Activated T-cell treated with anti-CD3 and anti-CD28 coated beads for 4 hours (primary cell): ENCODE data around the gene KCTD5.
"Not testable (repeated sequence)": the region's sequence is repeated elsewhere in the genome, so short reads cannot be mapped to it uniquely, and the experiment has no call there.

Experiments used
- DNase-seq: peaks from one replicate; pipeline ENCODE4 v3.0.0-alpha.2; 2020

KCTD5 gene

DNA sequence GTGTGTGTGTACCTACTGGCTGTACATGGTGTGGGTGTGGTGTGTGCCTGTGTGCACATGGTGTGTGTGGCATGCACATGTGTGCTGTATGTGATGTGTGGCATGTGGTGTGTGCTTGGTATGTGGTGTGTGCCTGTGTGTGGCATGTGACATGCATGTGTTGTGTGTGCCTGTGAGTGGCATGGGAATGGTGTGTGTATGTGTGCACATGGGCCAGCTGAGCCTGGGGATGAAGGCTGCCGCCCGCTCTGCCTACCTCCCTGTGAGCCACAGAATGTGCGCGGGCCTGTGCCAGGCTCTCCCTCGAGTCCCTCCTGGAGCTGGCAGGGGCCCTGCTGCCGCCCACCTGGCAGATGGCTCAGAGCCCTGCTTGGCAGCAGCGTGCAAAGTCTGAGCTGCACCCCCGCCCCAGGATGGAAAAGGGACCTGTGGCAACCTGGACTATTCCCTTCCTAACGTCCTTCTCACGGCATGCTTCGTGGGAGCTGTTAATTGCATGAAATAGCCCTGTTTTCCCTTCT is 28.4 kb downstream of the KCTD5 start:
- DNase-seq = no peak

DNA sequence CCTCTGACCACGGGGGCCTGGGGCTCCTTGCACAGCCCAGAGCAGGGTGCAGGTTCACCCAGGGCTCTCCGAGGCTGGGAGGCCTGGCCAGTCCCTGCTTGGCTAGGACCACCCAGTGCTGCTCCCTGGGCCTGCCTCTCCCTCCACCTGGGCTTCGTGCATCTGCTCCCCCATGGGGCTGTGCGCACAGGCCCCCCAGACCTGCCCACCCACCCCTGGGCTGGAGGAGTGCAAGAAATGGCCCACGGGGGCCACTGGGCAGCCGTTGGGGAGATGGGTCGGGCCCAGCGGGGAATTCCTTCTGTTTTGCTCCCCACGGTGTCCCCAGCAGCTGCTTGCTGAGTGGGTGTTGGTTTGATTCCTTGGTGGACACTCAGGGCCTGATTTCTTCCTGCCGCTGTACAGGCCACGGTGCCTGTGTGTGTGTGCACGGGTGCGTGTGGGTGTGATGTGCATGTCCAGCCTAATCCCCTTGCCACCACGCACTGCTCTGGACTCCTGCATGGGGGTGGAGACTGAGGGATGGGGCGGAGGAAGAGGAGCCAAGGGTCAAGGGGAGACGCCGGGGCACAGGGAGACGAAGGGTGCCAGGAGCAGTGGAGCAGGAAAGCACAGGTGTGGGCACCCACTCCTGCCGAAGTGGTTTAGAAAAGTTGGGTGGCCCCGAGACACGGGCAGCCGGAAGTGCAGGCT is 29.2 kb downstream of the KCTD5 start:
- DNase-seq = no peak

DNA sequence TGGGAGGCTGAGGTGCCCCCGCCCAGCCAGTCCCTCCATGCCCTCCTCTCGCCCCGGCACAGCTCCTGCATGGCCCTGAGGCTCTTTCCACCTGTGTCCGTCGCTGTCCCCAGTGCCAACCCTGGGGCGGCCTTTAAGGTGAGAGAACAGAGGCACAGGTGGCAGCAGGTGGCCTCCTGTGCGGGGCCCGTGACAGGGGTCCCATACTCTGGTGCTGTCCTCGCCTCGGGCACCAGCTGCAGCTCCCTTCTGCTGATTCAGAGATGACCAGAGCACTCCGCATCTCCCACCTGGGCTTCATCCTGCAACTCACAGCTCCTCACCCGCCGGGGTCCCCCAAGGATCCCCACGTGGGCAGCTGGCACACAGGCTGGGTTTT is 29.7 kb downstream of the KCTD5 start:
- no peak for DNase-seq

DNA sequence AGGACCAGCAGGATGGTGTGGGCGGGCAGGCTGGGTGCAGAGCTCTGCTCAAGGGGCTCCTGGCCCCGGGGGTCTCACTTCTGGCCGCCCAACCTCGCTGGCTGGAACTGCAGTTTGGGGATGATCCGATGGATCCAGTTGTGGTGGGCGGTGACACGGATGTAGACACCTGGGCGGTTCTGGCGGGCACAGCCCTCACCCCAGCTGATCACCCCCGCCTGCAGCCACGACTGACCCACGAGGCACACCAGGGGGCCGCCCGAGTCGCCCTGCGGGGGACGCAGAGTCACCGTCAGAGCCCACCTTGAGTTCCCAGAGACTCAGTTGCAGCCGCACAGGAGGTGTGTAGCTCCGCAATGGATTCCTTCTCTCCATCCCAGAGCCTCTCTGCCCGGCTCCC is 30.2 kb downstream of the KCTD5 start:
- no peak for DNase-seq

DNA sequence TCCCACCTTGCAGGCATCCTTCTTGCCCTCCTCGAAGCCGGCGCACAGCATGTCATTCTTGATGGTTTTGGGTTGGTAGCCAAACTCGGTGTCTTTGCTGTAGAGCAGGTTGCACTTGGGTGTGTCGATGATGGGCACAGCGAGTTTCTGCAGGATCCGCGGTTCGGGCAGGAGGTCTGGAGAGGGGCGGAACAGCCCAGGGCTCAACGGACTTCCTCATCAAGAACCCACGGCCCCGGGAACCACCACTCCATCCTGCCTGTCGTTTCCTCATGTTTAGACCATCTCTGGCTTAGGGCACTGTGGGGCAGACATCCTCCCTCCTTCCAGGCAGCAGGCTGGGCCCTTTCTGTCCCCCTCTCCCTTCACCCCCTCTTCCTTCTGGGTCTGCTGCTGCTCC is 31.2 kb downstream of the KCTD5 start:
- no peak for DNase-seq

DNA sequence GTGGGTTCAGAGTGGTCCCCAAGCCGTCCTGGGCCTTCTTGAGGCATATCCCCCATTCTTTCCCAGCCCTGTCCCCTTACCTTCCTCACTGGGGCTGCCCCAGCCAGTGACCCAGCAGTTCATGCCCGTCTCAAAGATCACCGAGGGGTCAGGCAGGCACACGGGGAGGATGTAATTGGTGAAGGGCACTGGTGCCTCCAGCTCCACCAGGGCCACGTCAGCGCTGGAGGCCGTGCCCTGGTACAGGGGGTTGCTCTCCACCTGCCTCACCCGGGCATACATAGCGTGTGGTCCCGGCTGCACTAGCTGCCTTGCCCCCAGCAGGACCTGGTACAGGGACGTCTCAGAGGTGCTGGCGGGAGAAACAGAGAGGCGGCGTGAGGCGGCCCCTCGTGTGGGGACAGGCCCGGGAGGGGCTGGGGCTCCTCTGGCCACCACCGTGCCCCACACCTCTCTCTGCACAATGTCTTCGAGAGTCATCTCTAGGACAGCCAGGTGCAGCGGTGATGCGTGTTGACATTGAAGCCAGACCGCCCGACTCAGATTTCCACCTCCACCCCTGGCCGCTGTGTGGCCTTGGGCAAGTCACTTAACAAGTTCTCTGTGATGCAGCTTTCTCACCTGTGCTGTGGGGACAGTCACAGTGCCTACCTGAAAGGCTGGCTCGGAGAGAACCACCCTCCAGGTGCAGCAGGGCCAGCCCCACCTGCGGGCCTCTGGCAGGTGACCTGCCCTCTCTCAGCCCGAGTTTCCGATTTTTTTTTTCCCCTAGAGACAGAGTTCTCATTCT is 31.9 kb downstream of the KCTD5 start:
- DNase-seq = no peak

DNA sequence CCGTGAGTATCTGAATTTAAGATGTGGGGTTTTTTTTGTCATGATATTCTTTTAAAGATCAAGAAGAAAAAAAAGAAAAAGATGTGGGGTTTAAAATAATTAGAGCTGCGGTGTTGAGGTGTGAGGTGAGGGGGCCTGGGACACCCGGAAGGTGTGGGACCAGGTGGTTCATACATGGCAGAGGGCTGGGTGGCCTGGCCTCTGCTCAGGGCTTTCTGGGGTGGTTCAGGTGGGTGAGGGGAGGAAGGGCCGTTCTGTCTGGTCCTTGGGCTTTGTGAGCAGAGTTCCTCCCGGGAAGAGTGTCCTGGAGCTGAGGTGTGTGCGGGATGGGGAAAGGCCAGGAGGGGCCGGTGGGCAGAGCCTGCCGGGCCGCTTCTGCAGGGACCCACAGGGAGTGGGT is 32.7 kb downstream of the KCTD5 start:
- DNase-seq = no peak

DNA sequence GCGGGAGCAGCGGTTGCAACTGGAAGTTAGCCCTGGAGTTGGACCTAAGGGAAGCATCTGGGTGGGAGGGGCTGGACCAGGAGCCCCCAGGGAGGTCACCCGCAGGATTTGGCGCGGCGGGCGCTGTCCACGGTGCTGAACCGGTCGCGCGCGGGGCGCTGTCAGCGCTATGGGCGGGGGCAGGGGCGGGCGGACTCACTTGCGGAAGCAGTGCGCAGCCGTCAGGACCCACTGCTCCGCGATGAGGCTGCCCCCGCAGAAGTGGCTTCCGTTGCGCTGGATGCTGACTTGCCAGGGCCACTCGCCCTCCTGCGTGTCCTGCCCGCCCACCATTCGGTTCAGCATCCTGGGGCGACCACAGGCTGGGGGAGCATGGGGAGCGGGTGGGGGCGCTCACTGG is 33.2 kb downstream of the KCTD5 start:
- DNase-seq = peak; percentile 71

DNA sequence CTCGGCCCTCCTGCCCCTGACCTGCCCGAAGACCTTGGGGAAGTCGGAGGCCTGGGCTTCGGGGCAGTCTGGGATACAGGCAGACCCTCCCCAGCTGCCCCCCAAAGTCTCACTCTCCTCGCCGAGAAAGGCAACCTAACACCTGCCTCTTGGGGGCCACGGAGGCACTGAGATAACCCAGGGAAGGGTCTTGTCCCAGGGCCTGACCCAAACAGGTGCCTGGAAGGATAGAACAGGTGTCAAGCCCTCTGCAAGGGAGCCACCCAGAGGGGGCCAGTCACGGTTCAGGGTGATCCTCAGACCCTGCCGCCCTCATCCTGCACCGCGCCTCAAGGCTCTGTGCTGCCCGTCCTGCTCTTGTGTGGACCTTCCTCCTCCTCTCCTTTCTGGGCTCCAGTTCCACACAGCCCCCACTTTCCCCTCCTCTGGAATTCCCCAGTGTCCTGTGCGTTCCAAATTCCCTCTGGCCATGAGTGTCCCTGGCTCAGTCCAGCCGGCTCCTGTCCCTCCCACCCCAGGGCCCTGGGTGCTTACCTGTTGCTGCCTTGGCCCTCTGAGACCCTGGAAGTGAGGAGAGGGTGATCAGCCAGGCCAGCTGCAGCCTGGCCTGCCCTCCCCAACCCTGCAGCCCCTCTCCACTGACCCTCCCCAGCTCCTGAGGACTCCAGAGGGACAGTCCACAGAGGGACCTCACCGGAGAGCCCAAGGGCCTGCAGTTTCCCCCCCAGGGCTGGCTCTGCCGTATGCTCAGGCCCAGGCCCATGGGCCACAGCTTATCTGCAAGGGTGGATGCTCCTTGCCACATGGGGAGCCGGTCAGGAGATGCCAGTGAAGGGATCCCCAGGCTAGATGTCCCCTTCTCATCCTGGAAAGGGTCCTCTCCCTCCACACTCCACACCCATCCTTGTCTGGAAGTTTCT is 33.9 kb downstream of the KCTD5 start:
- DNase-seq = no peak

DNA sequence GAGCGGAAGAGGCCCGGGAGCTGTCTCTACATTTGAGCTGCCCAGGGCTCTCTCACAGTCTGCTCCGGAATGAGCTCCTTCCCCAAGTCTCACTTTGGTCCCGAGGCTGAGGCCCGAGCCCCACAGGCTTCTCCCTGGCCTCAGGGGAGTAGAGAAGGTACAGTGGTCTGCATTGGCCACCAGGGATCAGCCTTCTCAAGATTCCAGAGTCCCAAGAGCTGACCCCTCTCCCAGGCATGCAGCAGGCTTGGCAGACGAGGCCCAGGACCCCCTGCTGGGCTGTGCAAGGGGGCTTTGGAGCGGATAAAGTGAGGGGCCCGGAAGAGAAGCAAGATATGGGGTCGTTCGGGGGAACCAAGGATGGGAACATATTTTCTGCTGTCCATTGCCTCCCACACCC is 34.6 kb downstream of the KCTD5 start:
- no peak for DNase-seq

DNA sequence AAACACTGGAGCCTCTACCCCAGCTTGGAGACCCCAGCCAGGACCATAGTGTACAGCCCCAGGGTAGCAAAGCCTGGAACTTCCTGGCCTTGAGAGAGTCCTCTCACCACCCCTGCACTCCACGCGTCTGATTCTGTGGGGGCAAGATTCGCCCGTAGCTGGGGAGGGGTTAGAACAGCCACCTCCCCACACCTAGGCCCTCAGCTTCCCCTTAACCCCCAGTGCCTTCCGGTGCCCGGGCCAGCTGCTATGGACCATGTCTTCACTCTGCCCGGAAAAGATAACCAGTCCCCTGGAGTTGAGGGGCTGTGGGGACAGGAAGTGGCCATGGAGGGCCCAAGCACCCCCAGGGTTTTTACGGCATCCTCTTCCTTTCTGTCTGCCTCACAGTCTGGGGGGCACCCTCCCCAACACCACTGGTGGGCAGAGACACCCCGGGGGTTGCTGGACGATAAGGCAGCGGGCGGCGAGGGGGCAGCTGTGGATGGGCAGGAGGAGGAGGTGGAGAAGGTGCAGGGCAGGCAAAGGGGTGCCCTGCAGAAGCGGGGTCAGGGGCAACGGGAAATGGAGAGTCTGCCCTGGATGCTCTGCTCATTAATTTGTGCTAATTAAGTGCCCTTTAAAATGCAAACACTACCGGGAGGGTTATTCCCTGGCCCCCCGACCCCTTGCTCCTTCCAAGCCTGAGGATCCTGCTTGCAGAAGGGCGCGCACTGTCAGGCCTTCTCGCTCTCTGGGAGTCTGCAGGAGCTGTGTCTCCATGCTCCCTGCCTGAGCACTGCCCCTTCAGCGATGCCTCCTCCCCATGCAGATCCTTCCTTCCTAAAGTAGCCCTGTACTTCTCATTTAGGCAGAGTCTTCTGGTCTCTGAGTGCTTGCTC is 35.3 kb downstream of the KCTD5 start:
- DNase-seq = no peak

DNA sequence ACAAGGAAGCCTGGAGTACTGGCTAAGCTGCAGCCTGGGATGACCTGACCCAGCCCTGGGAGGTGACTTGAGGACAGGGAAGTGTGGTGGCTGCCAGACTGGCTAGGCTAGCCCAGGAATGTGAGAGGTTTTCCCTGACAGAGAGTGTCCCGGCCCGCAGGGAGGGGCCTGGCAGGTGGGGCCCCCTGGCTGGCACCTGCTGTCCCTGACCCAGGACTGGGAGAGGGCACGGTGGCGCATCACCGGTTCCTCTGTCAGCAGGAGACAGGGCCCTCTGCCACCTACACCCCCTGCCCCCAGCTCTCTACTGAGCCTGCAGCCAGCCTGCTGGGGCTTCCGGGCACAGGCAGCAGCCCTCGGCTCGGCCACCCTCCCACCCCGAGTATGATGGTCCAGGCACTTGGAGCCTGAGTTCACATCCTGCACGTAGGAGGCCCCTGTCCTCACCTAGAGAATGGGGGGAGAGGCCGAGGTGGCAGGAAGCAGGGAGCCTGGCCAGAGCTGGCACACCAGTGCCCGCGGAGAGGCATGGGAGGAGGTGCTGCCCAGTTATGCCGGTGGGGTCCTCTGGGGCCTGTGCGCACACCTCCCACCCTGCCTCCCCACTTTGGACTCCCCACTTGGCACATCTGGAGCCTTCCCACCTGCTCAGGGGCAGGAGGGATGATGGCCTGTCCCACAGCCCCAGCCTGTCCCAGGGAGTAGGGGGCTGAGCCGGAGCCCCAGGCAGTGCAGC is 37.2 kb downstream of the KCTD5 start:
- no peak for DNase-seq

DNA sequence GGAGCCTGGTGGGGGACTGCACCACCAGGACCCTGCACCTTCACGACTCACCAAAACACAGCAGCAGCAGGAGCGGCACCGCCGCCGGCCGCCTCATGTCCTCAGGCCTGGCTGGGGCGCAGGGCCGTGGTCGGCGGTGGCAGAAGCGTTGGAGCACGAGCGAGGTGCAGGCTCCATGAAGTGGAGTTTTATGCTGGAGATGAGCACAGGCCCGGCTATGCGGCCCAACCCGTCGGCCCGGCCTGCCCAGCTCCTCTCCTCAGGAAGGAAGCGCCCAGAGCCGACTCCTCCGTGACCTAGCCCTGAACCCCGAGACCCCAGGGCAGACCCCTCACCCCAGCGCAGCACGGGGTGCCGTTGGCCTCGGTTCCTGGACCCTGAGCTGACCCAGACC is 37.7 kb downstream of the KCTD5 start, which contains the start of gene PRSS27:
Gene PRSS27, minus strand, starts transcription at position 161 of the 394 bp plus-strand sequence. Its CDS starts 64 bp downstream, at position 97.
- DNase-seq = no peak

DNA sequence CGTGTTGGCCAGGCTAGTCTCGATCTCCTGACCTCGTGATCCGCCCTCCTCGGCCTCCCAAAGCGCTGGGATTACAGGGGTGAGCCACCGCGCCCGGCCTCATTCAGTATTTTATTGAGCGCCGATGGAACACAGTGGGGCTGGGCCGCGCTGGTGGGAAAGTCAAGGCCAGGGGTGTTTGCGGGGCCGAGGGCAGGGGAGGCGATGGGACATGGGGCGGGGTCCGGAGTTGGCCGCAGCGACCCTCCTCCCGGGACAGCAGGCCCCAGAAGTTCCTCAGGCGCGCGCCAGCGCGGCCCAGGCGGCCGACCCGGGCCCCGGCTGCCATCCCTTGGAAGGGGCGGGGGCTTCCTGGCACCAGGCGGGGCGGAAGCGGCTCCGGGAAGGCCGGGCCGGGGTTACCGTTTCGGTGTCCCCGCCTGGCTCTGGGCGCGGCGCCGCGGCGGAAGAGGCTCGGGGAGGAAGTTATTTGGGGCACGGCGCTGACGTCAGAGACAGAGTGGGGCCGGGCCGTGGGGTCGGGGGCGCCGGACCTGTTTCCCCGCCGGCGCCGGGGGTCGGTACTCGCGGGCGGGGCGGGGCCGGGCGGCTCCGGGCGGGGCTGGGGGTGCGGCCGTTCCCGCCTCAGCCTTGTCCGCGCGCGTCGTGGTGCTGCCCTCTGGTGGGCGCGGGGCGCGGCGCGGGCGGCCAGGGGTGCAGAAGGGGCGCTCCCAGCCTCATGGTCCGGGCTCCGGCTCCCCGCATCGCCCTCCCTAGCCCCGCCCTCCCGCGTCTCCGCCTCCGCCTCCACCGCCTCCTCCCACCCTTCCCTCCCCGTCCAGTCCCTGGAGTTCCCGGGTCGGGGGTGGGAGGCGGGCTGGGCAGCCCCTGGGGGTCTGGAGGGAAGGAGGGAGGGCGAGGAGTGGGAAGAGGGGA is 38.7 kb downstream of the KCTD5 start:
- DNase-seq = peak; percentile 67

DNA sequence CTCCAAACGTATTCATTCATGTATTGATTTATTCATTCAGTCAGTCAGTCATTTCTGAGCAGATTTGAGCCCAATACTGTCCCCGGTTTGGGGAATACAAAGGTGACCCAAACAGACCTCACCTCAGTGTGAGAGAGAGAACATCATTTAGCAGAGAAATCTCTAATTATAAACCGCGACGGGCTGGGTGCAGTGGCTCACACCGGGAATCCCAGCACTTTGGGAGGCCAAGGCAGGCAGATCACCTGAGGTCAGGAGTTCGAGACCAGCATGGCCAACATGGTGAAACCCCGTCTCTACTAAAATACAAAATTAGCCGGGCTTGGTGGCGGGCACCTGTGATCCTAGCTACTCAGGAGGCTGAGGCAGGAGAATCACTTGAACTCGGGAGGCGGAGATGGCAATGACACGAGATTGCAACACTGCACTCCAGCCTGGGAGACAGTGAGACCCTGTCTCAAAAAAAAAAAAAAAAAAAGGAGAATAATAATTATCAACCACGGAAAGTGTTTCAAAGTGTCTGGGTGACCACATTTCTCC is 39.4 kb downstream of the KCTD5 start:
- DNase-seq = not testable (repeated sequence)

DNA sequence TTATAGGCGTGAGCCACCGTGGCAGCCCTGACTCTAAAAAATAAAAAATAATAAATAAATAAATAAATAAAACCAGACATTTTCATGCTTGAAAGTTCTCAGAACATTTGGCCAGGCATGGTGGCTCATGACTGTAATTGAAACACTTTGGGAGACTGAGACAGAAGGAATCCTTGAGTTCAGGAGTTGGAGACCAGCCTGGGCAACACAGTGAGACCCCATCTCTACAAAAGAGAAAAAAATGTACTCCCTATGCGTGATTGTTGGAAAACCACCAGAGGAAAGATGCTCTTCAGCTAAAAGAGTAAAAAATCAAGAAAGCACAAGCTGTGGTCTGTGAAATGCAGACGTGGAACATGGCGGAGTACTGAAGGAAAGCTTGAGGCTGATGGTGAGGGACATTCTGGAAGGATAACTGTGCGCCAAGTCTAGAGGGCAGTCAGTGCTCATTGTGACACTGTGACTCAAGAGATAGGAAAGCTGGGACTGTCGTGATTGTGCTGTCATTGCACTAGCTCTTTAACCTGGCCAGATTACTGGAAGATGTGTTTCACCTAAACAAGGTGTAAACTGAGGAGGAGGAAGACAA is 41.9 kb downstream of the KCTD5 start:
- DNase-seq = no peak

DNA sequence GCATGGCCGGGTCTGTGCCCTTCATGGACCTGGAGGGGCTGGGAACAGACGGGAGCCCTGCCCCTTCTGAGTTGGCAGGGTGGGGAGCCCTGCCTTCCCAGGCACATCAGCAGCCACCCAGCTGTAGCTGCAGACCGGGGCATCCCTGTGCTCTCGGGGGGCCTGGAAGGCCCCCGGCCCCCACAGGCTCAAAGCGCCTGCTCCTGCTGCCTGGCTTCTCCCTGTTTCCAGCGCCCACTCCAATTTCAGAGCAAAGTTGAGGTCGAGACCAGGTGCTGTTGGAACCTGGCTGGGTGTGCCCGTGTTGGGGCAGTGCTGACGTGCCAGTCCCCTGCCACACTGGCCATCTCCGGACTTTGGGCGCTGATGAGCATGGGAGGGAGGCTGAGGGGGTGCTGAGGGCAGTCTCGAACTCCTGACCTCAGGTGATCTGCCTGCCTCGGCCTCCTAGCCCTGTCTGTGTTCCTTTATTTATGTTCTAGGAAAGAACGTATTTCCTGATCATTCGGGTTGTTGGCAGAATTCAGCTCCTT is 42.6 kb downstream of the KCTD5 start:
- no peak for DNase-seq

DNA sequence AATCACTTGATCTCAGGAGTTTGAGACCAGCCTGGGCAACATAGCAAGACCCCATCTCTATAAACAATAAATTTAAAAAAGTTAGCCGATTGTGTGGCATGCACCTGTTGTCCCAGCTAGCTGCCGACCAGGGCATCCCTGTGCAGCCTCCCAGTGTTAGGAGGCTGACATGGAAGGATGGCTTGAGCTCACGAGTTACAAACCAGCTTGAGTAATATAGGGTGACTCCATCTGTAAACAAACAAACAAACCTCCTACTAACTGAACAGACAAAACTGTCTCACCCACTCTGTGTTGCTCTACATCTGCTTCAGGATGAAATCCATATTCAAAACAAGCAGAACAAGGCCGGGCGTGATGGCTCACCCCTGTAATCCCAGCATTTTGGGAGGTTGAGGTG is 44.6 kb downstream of the KCTD5 start:
- DNase-seq = no peak

DNA sequence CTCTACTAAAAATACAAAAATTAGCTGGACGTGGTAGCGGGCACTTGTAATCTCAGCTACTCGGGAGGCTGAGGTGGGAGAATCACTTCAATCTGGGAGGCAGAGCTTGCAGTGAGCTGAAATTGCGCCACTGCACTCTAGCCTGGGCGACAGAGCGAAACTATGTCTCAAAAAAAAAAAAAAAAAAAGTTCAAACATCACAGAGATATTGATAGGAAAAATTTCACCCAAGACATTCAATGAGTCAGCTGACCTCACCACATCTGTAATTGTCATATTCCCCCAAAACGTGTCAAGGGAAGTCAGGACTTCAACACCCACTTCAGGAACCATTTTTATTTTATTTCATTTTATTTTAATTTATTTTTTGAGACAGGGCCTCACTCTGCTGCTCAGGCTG is 45.7 kb downstream of the KCTD5 start:
- no peak for DNase-seq
